Osteocyte (in vitro differentiated cells): ENCODE results near the gene SH3PXD2B. TPM values are rescaled to one million over a fixed set of nuclear protein-coding genes. Genes with fewer than 3 reads are reported as not detected.

Experiments used
- DNase-seq: peaks from one replicate; pipeline ENCODE4 v3.0.0; 2021; ENCODE audit warnings: mixed read lengths; ENCODE audit not compliant: unreplicated experiment; ENCODE audit errors: extremely low spot score
- H3K27ac Mint-ChIP-seq: one replicate; pipeline ENCODE4 v1.8.0; 2021; ENCODE audit warnings: mild to moderate bottlenecking, mixed read lengths; ENCODE audit not compliant: unreplicated experiment
- H3K27me3 Mint-ChIP-seq: one replicate; pipeline ENCODE4 v1.8.0; 2021; ENCODE audit warnings: mixed read lengths; ENCODE audit not compliant: unreplicated experiment
- H3K36me3 Mint-ChIP-seq: one replicate; pipeline ENCODE4 v1.8.0; 2021; ENCODE audit warnings: mixed read lengths; ENCODE audit not compliant: unreplicated experiment
- H3K4me1 Mint-ChIP-seq: one replicate; pipeline ENCODE4 v1.8.0; 2021; ENCODE audit warnings: mixed read lengths; ENCODE audit not compliant: unreplicated experiment
- H3K4me3 Mint-ChIP-seq: one replicate; pipeline ENCODE4 v1.8.0; 2021; ENCODE audit warnings: mild to moderate bottlenecking, moderate library complexity, mixed read lengths; ENCODE audit not compliant: unreplicated experiment
- H3K9me3 Mint-ChIP-seq: one replicate; pipeline ENCODE4 v1.8.0; 2021; ENCODE audit warnings: mixed read lengths; ENCODE audit not compliant: unreplicated experiment
- total RNA-seq: library from RNA; stranded (reverse); gene quantifications from 2 replicates; pipeline ENCODE4 v1.2.1, GENCODE V29; 2021
- TF ChIP-seq, protein P1 (sequence below): fragments of 200-600 bp; sonication (generic); IDR thresholded peaks from 2 replicates; pipeline ENCODE4 v1.5.0; 2021; ENCODE audit warnings: antibody characterized with exemption, mild to moderate bottlenecking, moderate library complexity

The SH3PXD2B gene
- total RNA-seq, 1 donor from 2014 or later: 114 TPM

DNA sequence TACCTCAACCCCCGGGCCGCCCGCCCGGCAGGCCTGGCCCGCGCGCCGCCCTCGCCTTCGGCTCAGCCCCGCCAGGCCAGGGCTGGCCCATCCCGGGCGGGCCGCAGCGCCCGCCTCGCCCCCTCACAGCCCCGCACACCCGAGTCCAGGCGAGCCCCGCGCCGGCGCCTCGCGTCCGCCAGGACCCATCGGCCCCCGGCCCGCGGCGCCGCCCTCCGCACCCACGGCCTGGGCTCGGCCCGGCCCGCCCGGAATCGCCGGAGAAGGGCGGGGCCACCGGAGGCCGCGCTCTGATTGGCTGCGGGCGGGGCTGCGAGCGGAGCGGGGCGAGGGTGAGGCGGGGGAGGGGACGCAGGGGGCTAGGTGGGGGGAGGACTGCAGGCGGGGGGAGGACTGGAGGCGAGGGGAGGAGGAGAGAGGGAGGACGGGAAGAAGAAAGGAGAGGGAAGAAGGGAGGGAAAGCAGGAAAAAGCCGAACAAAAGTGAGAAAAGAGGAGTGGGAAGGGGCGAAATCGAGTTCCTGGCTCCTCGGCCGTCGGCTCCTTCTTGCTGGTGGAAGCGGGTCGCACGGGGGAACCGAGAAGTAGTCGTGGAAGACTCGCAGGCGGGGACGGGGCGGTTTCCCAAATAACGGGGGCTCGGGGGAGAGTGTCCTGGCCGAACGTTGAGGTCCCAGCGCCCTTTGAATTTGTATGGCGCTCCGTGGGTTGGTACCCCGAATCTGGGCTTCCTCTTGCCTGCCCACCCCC lies 170.3 kb downstream of the SH3PXD2B start:
- no peaks in the 10 kb centered on the region for H3K27me3 Mint-ChIP-seq
- peak; percentile 95 for DNase-seq
- H3K36me3 Mint-ChIP-seq: no peaks in the 10 kb centered on the region
- no peaks in the 10 kb centered on the region for H3K9me3 Mint-ChIP-seq
- peak overlapping the region; percentile 95 for H3K27ac Mint-ChIP-seq
- peaks cover 39% of the 10 kb centered on the region for H3K4me1 Mint-ChIP-seq
- TF ChIP-seq, protein P1, sequence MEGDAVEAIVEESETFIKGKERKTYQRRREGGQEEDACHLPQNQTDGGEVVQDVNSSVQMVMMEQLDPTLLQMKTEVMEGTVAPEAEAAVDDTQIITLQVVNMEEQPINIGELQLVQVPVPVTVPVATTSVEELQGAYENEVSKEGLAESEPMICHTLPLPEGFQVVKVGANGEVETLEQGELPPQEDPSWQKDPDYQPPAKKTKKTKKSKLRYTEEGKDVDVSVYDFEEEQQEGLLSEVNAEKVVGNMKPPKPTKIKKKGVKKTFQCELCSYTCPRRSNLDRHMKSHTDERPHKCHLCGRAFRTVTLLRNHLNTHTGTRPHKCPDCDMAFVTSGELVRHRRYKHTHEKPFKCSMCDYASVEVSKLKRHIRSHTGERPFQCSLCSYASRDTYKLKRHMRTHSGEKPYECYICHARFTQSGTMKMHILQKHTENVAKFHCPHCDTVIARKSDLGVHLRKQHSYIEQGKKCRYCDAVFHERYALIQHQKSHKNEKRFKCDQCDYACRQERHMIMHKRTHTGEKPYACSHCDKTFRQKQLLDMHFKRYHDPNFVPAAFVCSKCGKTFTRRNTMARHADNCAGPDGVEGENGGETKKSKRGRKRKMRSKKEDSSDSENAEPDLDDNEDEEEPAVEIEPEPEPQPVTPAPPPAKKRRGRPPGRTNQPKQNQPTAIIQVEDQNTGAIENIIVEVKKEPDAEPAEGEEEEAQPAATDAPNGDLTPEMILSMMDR: no peak
- peak overlapping the region; percentile 91 for H3K4me3 Mint-ChIP-seq

DNA sequence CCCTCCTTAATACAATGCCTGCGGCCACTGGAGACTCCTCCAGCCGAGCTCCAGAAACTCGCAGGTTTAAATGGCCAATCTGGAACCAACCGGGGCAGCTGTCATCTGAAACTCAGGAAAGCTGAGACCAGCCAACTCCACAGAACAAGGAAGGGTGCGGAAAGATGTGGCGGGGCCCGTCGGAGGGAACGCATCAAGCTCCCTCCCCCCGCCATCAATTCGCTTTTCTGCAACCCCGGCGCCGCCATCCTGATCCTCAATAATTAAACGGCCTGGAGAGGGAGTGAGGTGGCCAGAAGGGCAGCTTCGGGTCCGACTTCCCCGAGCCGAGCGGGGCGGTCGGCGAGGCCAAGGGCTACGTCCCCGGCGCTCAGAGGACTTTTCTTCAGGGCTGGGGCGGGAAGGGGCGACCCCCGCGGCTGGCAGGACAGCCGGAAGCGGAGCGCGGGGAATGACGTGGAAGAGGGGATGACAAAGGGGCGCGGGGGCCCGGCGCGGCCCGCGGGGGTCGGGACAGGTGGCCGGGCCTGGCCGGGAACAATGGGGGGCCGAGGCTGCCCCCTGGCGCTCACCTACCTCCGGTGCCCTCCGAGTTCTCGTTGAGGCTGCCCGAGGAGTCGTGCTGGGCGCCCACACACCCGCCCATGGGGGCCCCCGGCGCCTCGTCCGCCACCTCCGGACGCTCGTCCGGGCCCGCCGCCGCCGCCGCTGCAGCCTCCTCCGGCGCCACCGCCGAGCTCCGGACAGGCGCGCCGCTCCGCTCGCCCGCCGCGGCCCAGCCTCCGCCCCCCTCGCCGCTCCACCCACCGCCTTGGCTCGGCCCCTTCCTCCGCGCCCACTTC lies 171.1 kb downstream of the SH3PXD2B start, which contains the start of gene UBTD2:
TSS of gene UBTD2 (minus strand) at position 745 of the 842 bp plus-strand sequence. CDS start at position 646, 99 bp downstream.
- no peaks in the 10 kb centered on the region for H3K9me3 Mint-ChIP-seq
- H3K4me1 Mint-ChIP-seq: peaks cover 39% of the 10 kb centered on the region
- peak; percentile 94 for DNase-seq
- peak within 1 kb of the TSS; percentile 95 for H3K27ac Mint-ChIP-seq
- peak within 1 kb of the TSS; percentile 94 for H3K4me3 Mint-ChIP-seq
- H3K36me3 Mint-ChIP-seq: peaks cover 3% of the 10 kb centered on the region
- H3K27me3 Mint-ChIP-seq: no peaks in the 10 kb centered on the region
- TF ChIP-seq, protein P1: peak; percentile 68

DNA sequence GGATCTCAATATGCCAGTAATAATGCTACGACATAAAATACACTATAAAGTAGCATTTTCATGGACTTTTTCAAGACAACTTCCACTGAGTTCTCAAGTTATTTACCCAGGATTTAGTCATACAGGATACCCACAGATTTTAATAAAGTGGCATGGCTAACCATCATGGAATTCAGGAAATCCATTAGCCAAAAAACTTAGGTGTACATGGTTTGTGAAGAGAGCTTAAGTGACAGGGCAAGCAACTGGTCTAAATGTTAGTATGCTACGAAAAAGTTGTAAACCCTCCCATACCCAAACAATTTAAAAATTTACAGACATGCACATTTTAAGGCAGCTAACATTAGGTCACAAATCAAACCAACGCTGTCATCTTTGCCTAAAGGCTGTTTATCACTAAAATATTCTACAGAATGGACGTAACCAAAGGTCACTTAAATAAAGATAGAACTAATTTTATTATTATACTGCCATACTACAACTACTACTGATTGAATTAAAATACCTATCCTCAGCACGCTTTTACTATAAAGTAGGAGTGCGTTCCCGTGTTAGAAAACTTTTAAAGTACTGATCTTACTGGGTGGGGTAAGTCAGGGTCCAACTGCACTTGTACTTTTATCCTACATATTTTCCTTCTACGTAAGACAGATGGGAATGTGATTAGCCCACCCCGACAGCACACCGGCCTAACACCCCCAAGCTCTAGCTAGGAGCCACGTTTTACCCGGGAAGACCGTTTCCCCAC lies 171.9 kb downstream of the SH3PXD2B start:
- H3K27ac Mint-ChIP-seq: peak overlapping the region; percentile 88
- TF ChIP-seq, protein P1: no peak
- H3K4me1 Mint-ChIP-seq: peaks cover 45% of the 10 kb centered on the region
- H3K9me3 Mint-ChIP-seq: no peaks in the 10 kb centered on the region
- peak overlapping the region; percentile 94 for H3K4me3 Mint-ChIP-seq
- peaks cover 8% of the 10 kb centered on the region for H3K36me3 Mint-ChIP-seq
- H3K27me3 Mint-ChIP-seq: no peaks in the 10 kb centered on the region
- no peak for DNase-seq

GRCh38 chr5:172281346-172281745 lies 173.0 kb downstream of the SH3PXD2B start:
- H3K27ac Mint-ChIP-seq: peak overlapping the region; percentile 88
- no peak for DNase-seq
- TF ChIP-seq, protein P1: no peak
- H3K4me1 Mint-ChIP-seq: peaks cover 54% of the 10 kb centered on the region
- H3K9me3 Mint-ChIP-seq: no peaks in the 10 kb centered on the region
- peak overlapping the region; percentile 94 for H3K4me3 Mint-ChIP-seq
- H3K36me3 Mint-ChIP-seq: peaks cover 14% of the 10 kb centered on the region
- no peaks in the 10 kb centered on the region for H3K27me3 Mint-ChIP-seq
